ENCODE results near the gene RREB1. TPM values are rescaled to one million over a fixed set of nuclear protein-coding genes. Genes with fewer than 3 reads are reported as not detected.

The RREB1 gene
- total and polyA plus RNA-seq, 2 experiments from 2014 or later = 8.5 to 25.5 TPM

- TF ChIP-seq ETS1 (IDR thresholded peaks at IDR 0.05) = no peak
- TF ChIP-seq ZNF114 (CRISPR knock-in tag; IDR thresholded peaks at IDR 0.05) = no peak
- TF ChIP-seq POLR2AphosphoS5 (IDR thresholded peaks at IDR 0.05; ENCODE audit: low read depth) = no peak
- TF ChIP-seq EZH2 (IDR thresholded peaks at IDR 0.05; ENCODE audit: low read depth, unreplicated experiment) = no peak
- no peak for TF ChIP-seq CREB1 (CRISPR knock-in tag; IDR thresholded peaks at IDR 0.05; ENCODE audit: low read depth)
- TF ChIP-seq JUNB (IDR thresholded peaks at IDR 0.05; ENCODE audit: unreplicated experiment) = no peak
- TF ChIP-seq REST (IDR thresholded peaks at IDR 0.05; ENCODE audit: unreplicated experiment) = no peak
Observed at GRCh38 chr6:7150381-7151064, 42.8 kb downstream of the RREB1 start (continued).

GRCh38 chr6:7151381-7151780 lies 43.6 kb downstream of the RREB1 start:
- H2AFZ ChIP-seq = no peak overlapping the region
- Mint-ChIP-seq H3K27me3 (ENCODE audit: insufficient read depth, low read depth, poor library complexity) (peaks cover 8% of the 10 kb centered on the region), H3K27ac (no peak overlapping the region), H3K36me3 (ENCODE audit: low read depth) (no peaks in the 10 kb centered on the region), H3K9me3 (no peaks in the 10 kb centered on the region), H3K4me3 (no peak overlapping the region), H3K4me1 (peaks cover 82% of the 10 kb centered on the region)
- H4K20me1 ChIP-seq (replicated peaks; ENCODE audit: insufficient read depth) = no peaks in the 10 kb centered on the region
- H3K4me1 ChIP-seq (ENCODE audit: insufficient read depth) = peaks cover 58% of the 10 kb centered on the region
- no peaks in the 10 kb centered on the region for H3K36me3 ChIP-seq (ENCODE audit: insufficient read depth)
- no peak for DNase-seq (ENCODE audit: low spot score)
- peak overlapping the region; percentile 27; the same call in 1 of the 2 replicates for H3K4me2 ChIP-seq
- H3F3A ChIP-seq (replicated peaks; ENCODE audit: low read depth) = no peaks in the 10 kb centered on the region
- H3K27me3 ChIP-seq (ENCODE audit: insufficient read depth) = no peaks in the 10 kb centered on the region
- H3K9me2 ChIP-seq (ENCODE audit: insufficient read depth) = no peaks in the 10 kb centered on the region
- H3K79me2 ChIP-seq (replicated peaks; ENCODE audit: insufficient read depth) = peaks cover 87% of the 10 kb centered on the region
- H3K4me3 ChIP-seq = no peak overlapping the region
- ATAC-seq = peak; percentile 7; the same call in 1 of the 3 replicates
- no peak overlapping the region for H3K27ac ChIP-seq (ENCODE audit: low read depth)
- TF ChIP-seq NANOG (IDR thresholded peaks at IDR 0.05; ENCODE audit: borderline replicate concordance) (no peak), EZH2phosphoT487 (IDR thresholded peaks at IDR 0.05; ENCODE audit: unreplicated experiment) (no peak), JUNB (IDR thresholded peaks at IDR 0.05; ENCODE audit: unreplicated experiment) (no peak), ZNF462 (CRISPR knock-in tag; IDR thresholded peaks at IDR 0.05) (no peak), ZNF331 (CRISPR knock-in tag; IDR thresholded peaks at IDR 0.05; ENCODE audit: low read depth) (no peak), CTCF (conservative IDR thresholded peaks at IDR 0.05; ENCODE audit: low read depth in 2 of 2) (no peak), STAT1 (IDR thresholded peaks at IDR 0.05; ENCODE audit: unreplicated experiment) (no peak)

Data from GM23338 (cell line).